ENCODE data around the gene ABLIM2. TPM values are rescaled to one million over a fixed set of nuclear protein-coding genes. Genes with fewer than 3 reads are reported as not detected.

Gene ABLIM2
- total RNA-seq, 1 donor from 2014 or later = 5.2 TPM

GRCh38 chr4:8120501-8120900 lies 38.1 kb downstream of the ABLIM2 start:
- ATAC-seq (no peak), DNase-seq (no peak)
- no peaks in the 10 kb centered on the region for H3K9me3 ChIP-seq
- no peaks in the 10 kb centered on the region for H3K27me3 ChIP-seq (ENCODE audit: low read depth)
- H3K27ac ChIP-seq = no peak overlapping the region
- no peak overlapping the region for H3K4me3 ChIP-seq
- TF ChIP-seq, protein P1, sequence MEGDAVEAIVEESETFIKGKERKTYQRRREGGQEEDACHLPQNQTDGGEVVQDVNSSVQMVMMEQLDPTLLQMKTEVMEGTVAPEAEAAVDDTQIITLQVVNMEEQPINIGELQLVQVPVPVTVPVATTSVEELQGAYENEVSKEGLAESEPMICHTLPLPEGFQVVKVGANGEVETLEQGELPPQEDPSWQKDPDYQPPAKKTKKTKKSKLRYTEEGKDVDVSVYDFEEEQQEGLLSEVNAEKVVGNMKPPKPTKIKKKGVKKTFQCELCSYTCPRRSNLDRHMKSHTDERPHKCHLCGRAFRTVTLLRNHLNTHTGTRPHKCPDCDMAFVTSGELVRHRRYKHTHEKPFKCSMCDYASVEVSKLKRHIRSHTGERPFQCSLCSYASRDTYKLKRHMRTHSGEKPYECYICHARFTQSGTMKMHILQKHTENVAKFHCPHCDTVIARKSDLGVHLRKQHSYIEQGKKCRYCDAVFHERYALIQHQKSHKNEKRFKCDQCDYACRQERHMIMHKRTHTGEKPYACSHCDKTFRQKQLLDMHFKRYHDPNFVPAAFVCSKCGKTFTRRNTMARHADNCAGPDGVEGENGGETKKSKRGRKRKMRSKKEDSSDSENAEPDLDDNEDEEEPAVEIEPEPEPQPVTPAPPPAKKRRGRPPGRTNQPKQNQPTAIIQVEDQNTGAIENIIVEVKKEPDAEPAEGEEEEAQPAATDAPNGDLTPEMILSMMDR (IDR thresholded peaks at IDR 0.05) = no peak
- intact Hi-C loops (cut with DNase I) = no loop called here
- no peaks in the 10 kb centered on the region for H3K36me3 ChIP-seq
- H3K4me1 ChIP-seq = peaks cover 7% of the 10 kb centered on the region

DNA sequence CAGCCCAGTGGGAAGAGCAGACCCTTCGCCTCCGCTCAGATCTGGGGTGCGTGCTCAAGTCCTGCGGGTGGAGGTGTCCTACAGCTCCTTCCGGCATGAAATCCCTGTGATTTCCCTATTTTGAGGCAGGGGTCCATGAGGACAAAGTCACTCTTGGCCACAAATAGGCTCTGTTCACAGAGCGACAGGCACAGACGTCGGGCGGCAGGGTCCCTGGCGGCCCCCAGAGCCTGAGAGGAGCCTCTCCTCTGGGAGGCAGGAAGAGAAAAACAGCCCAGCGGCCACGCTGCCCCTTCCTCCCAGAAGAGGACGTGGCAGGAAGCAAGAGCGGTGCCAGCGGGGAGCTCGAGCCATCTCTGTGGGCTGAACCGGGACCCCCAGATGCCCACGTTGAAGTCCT lies 38.7 kb downstream of the ABLIM2 start:
- Histone ChIP-seq H3K4me1 (peaks cover 7% of the 10 kb centered on the region), H3K36me3 (no peaks in the 10 kb centered on the region), H3K27ac (no peak overlapping the region), H3K9me3 (no peaks in the 10 kb centered on the region), H3K27me3 (ENCODE audit: low read depth) (no peaks in the 10 kb centered on the region), H3K4me3 (no peak overlapping the region)
- DNase-seq (no peak), ATAC-seq (no peak)
- TF ChIP-seq, protein P1 (IDR thresholded peaks at IDR 0.05) = no peak
- intact Hi-C loops (cut with DNase I) = no loop called here

GRCh38 chr4:8118531-8118930 lies 40.1 kb downstream of the ABLIM2 start:
- H3K27ac ChIP-seq = no peak overlapping the region
- ATAC-seq (no peak), DNase-seq (no peak)
- intact Hi-C loops (cut with DNase I) = no loop called here
- H3K27me3 ChIP-seq (ENCODE audit: low read depth) = no peaks in the 10 kb centered on the region
- no peaks in the 10 kb centered on the region for H3K9me3 ChIP-seq
- no peak overlapping the region for H3K4me3 ChIP-seq
- TF ChIP-seq, protein P1 (IDR thresholded peaks at IDR 0.05) = no peak
- no peaks in the 10 kb centered on the region for H3K36me3 ChIP-seq
- H3K4me1 ChIP-seq = peaks cover 7% of the 10 kb centered on the region

DNA sequence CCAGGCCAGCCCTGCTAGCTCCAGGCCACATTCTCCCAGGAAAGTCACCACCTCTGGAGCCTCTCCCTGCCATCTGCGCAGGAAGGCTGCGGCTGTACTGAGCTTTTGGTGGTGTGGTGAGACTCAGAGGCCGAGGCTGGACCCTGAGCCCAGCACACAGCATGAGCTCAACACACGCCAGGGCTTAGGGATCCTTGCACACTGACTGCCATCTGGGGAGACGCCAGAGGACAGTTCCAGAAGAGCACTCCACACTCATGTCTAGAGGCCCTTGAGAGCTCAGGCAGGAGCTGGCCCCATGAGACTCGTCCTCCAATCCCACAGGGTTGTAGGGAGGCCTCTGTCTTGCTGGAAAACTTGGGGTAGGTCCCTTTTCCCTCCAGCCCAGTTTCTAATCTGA lies 40.6 kb downstream of the ABLIM2 start:
- no peaks in the 10 kb centered on the region for H3K27me3 ChIP-seq (ENCODE audit: low read depth)
- ATAC-seq (peak in 1 of 2 donors; percentile 38), DNase-seq (no peak)
- H3K27ac ChIP-seq = no peak overlapping the region
- H3K9me3 ChIP-seq = no peaks in the 10 kb centered on the region
- no peak overlapping the region for H3K4me3 ChIP-seq
- intact Hi-C loops (cut with DNase I) = no loop called here
- no peaks in the 10 kb centered on the region for H3K36me3 ChIP-seq
- TF ChIP-seq, protein P1 (IDR thresholded peaks at IDR 0.05) = no peak
- peaks cover 7% of the 10 kb centered on the region for H3K4me1 ChIP-seq

DNA sequence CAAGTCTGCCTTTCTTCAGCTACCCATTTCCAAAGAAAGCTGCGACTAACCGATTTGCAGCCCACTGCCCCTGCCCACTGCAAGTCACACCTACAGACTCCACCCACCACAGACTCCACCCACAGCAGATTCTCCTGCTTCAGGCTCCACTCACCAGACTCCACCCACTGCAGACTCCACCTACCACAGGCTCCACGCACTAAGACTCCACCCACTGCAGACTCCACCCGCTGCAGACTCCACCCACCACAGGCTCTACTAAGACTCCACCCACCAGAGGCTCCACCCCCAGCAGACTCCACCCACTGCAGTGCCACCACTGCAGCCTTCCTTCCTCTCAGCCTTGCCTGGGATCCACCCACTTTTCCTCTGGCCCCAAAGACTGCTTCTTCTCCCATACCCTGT lies 41.3 kb downstream of the ABLIM2 start:
- Histone ChIP-seq H3K36me3 (no peaks in the 10 kb centered on the region), H3K27me3 (ENCODE audit: low read depth) (no peaks in the 10 kb centered on the region), H3K4me1 (peaks cover 7% of the 10 kb centered on the region), H3K27ac (no peak overlapping the region), H3K9me3 (no peaks in the 10 kb centered on the region), H3K4me3 (no peak overlapping the region)
- intact Hi-C loops (cut with DNase I) = no loop called here
- TF ChIP-seq, protein P1 (IDR thresholded peaks at IDR 0.05) = no peak
- DNase-seq = no peak
- ATAC-seq = peak; percentile 29 to 44

- no peaks in the 10 kb centered on the region for H3K36me3 ChIP-seq
- ATAC-seq (no peak), DNase-seq (no peak)
- no peak overlapping the region for H3K4me3 ChIP-seq
- no peaks in the 10 kb centered on the region for H3K27me3 ChIP-seq (ENCODE audit: low read depth)
- intact Hi-C loops (cut with DNase I) = no loop called here
- TF ChIP-seq, protein P1 (IDR thresholded peaks at IDR 0.05) = no peak
- peaks cover 7% of the 10 kb centered on the region for H3K4me1 ChIP-seq
- H3K27ac ChIP-seq = no peak overlapping the region
- no peaks in the 10 kb centered on the region for H3K9me3 ChIP-seq
Measured at GRCh38 chr4:8115916-8116315, 42.7 kb downstream of the ABLIM2 start.

Measured in lower lobe of right lung (tissue), 2 donors.